AG04450 (cell line): Measurements from ENCODE around the gene NCCRP1. TPM values are rescaled to one million over a fixed set of nuclear protein-coding genes. Genes with fewer than 3 reads are reported as not detected.
"Not testable (repeated sequence)": the region's sequence is repeated elsewhere in the genome, so short reads cannot be mapped to it uniquely, and the experiment has no call there.

Experiments
- CTCF ChIA-PET: fragments of 300-600, 350-600 bp; formaldehyde crosslinking; extraction: SDS; loops from one replicate; lab custom pipeline; 2022; ENCODE audit warnings: antibody characterized with exemption, inconsistent platforms; lab: Charles Lee
- POLR2A ChIA-PET: fragments of 350-600 bp; formaldehyde crosslinking; extraction: SDS; loops from one replicate; lab custom pipeline; 2021; ENCODE audit warnings: antibody characterized with exemption, inconsistent platforms; lab: Yijun Ruan, JAX
- DNase-seq: peaks from one replicate; pipeline ENCODE4 v3.0.0-alpha.2; 2011; ENCODE audit warnings: low read depth, low spot score
- H3K27ac ChIP-seq: one replicate; pipeline ENCODE4 v1.5.1; 2012; ENCODE audit warnings: low read depth, low read length, control low read depth
- H3K27me3 ChIP-seq: one replicate; pipeline ENCODE4 v1.6.0; 2012; ENCODE audit warnings: low read length; ENCODE audit not compliant: control insufficient read depth, insufficient read depth
- H3K4me3 ChIP-seq: 2 replicates; pipeline ENCODE4 v1.5.1; 2011; ENCODE audit warnings: mild to moderate bottlenecking, low read depth, low read length, control low read depth
- H3K9me3 ChIP-seq: 2 replicates; pipeline ENCODE4 v1.5.1; 2012; ENCODE audit warnings: low read length; ENCODE audit not compliant: control insufficient read depth, insufficient read depth
- CTCF ChIP-seq: IDR thresholded peaks from 2 replicates; pipeline ENCODE4 v1.5.1; 2011; ENCODE audit warnings: low read depth, low read length, control low read depth, inconsistent platforms
- polyA plus RNA-seq: library from polyadenylated mRNA; depleted of rRNA; stranded (reverse); fragments of >200 nt; gene quantifications from 2 replicates; pipeline ENCODE4 v1.2.3, GENCODE V29; 2011

The NCCRP1 gene
- polyA plus RNA-seq, 1 experiment: not detected

- CTCF ChIA-PET: no interaction called here
- Histone ChIP-seq H3K27me3 (peaks cover 23% of the 10 kb centered on the region), H3K9me3 (no peaks in the 10 kb centered on the region; the same call in 1 of the 2 replicates), H3K27ac (no peak overlapping the region), H3K4me3 (no peak overlapping the region)
- POLR2A ChIA-PET: interaction anchor here (0.6 kb wide), 1 partner anchor 694 kb away, joined by 10 read pairs; no protein-coding TSS in a partner anchor
- DNase-seq: no peak
- no peak for TF ChIP-seq CTCF
These were observed 42.2 kb downstream of the NCCRP1 start for GRCh38 chr19:39238944-39239343.

GRCh38 chr19:39240421-39240820 lies 43.7 kb downstream of the NCCRP1 start:
- H3K9me3 ChIP-seq: no peaks in the 10 kb centered on the region; the same call in 1 of the 2 replicates
- TF ChIP-seq CTCF: no peak
- ChIA-PET CTCF (no interaction called here), POLR2A (no interaction called here)
- no peak overlapping the region for H3K4me3 ChIP-seq
- H3K27ac ChIP-seq: no peak overlapping the region
- peaks cover 20% of the 10 kb centered on the region for H3K27me3 ChIP-seq
- no peak for DNase-seq

GRCh38 chr19:39243741-39244140 lies 47.0 kb downstream of the NCCRP1 start:
- H3K4me3 ChIP-seq, DNase-seq, POLR2A ChIA-PET, H3K27ac ChIP-seq, CTCF ChIA-PET: not testable (repeated sequence)
- Histone ChIP-seq H3K27me3 (peaks cover 33% of the 10 kb centered on the region), H3K9me3 (peaks cover 13% of the 10 kb centered on the region; the same call in 1 of the 2 replicates)

- CTCF ChIA-PET, DNase-seq, H3K4me3 ChIP-seq, H3K27ac ChIP-seq, POLR2A ChIA-PET: not testable (repeated sequence)
- Histone ChIP-seq H3K27me3 (peaks cover 35% of the 10 kb centered on the region), H3K9me3 (peaks cover 13% of the 10 kb centered on the region; the same call in 1 of the 2 replicates)
These were observed 47.8 kb downstream of the NCCRP1 start, which contains the start of gene IFNL3 for GRCh38 chr19:39244410-39245100. IFNL3 (minus strand) TSS chr19:39245006; CDS start chr19:39244967, 39 bp downstream.

GRCh38 chr19:39245166-39245565 lies 48.4 kb downstream of the NCCRP1 start:
- H3K4me3 ChIP-seq, POLR2A ChIA-PET, H3K27ac ChIP-seq, DNase-seq, CTCF ChIA-PET: not testable (repeated sequence)
- peaks cover 13% of the 10 kb centered on the region; the same call in 1 of the 2 replicates for H3K9me3 ChIP-seq
- peaks cover 35% of the 10 kb centered on the region for H3K27me3 ChIP-seq

- POLR2A ChIA-PET: no interaction called here
- peaks cover 13% of the 10 kb centered on the region; the same call in 1 of the 2 replicates for H3K9me3 ChIP-seq
- no peak overlapping the region for H3K4me3 ChIP-seq
- CTCF ChIA-PET: no interaction called here
- H3K27me3 ChIP-seq: peaks cover 39% of the 10 kb centered on the region
- DNase-seq: no peak
- no peak for TF ChIP-seq CTCF
- H3K27ac ChIP-seq: no peak overlapping the region
These were observed 50.3 kb downstream of the NCCRP1 start for GRCh38 chr19:39246951-39247669.
